ENCODE results near the gene TADA2B. TPM values are rescaled to one million over a fixed set of nuclear protein-coding genes. Genes with fewer than 3 reads are reported as not detected.

The TADA2B gene
- total RNA-seq, 1 donor from 2014 or later = 21.2 TPM

Other genes starting within 250 kb of the TADA2B start
- 60.8 and 61.8 TPM in 2 replicates for gene TBC1D14, start 133.5 kb upstream of the TADA2B start, total RNA-seq
- 18.2 and 18.4 TPM in 2 replicates for gene GRPEL1, start 24.7 kb downstream of the TADA2B start, total RNA-seq
- gene SORCS2, start 149.2 kb downstream of the TADA2B start, total RNA-seq = 2.2 and 2.9 TPM in 2 replicates